Cardiac atrium fibroblast (primary cell): ENCODE measurements around the gene TMEM184C. TPM values are rescaled to one million over a fixed set of nuclear protein-coding genes. Genes with fewer than 3 reads are reported as not detected.

Experiments used
- total RNA-seq: library from RNA; depleted of rRNA; stranded (reverse); fragments of >200 nt; gene quantifications from 2 replicates; pipeline ENCODE4 v1.2.3, GENCODE V29; 2015

Gene TMEM184C
- 26.2 and 30.3 TPM in 2 replicates for total RNA-seq

DNA sequence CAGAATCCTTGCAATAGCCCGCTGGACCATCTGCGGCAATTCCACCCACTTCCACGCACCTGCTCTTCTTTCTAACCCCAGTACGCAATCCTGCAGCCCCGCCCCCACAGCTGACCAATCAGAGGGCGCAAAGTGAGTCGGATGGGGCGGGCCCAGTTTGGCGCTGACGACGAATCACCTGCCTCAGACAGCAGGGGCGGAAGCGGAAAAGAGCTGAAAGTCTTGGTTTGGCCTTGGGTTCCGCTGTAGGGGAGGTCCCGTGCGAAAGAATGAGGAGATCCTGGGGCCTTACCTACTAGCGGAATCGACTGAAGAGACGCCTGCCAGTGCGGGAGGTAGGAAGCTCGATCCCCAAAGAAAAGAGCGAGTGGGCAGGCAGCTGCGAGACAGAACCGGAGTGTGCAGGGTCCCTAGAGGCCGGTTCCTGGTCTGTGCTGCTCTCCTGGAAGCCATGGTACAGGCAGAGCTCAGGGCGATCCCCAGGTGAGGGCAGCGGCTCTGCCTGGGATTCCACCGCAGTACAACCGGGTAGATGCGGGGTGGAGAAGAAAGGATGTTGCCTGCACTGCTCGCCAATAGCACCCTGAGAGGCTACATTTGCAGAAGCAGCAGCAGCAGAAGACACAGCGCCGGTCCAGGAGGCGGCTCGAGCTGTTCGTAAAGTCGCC is at the start of gene TMEM184C:
TSS of gene TMEM184C (plus strand) at position 225 of the 668 bp plus-strand sequence. CDS start 560 bp downstream, outside the sequence.

DNA sequence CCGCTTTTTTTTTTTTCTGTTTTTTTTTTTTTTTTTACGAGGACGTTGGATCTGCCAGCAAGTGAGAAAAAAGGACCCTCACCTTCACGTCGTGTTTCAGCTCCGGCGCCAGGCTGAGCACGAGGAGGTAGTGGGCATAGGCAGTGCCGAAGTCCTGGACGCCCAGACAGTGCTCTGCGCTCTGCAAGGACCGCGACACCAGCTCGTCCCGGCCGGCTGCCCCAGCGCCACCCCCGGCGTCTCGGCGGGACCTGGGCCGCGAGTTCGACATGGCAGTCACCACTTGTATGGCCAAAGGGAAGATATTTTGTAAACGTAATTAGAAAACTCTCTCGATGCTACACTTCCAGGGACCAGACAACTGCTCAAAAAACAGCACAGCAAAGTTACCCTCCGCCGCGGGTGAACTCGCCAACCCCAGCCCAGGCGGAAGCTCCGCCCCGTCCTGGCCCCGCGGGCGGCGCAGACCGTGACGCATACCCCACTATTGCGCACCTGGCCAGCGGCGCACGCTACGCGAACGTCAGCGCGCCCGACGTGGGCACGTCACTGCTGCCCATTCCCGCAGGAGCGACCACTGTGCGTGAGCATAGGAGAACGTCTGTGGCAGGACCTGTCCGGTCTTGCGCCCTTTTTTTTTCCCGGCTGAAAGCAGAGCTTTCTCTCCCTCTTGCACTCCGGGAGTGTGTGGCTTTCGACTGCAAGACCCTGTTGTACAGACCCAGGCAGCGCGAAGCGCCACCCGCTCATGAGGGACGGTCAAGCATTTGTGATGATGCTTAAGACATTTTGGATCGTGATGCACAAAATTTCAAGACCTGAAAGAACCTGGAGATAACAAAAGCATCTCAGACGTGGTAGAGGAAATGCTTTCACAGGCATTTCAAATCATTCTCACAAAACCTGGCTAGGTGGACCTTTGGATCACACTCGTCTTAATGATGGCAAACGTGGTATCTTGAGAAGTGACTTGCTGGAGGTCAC is 66.8 kb downstream of the TMEM184C start, which contains the start of gene PRMT9:
TSS of gene PRMT9 (minus strand) at position 447 of the 984 bp plus-strand sequence. CDS start at position 271, 176 bp downstream.

Other genes starting within 250 kb of the TMEM184C start
- 8.3 and 12.3 TPM in 2 replicates for gene EDNRA, start 136.3 kb upstream of the TMEM184C start, total RNA-seq
- gene PRMT9, start 66.8 kb downstream of the TMEM184C start, total RNA-seq = 6.0 and 6.2 TPM in 2 replicates
- 19.3 and 20.9 TPM in 2 replicates for gene ARHGAP10, start 114.7 kb downstream of the TMEM184C start, total RNA-seq